ENCODE results near the gene SFMBT2.

Gene SFMBT2

GRCh38 chr10:7435674-7436073, 24.8 kb upstream of the SFMBT2 start:
- H3K27ac ChIP-seq = no peak overlapping the region
- no peak for TF ChIP-seq CTCF (IDR thresholded peaks at IDR 0.05)
- no peak for TF ChIP-seq ZFX (IDR thresholded peaks at IDR 0.05; ENCODE audit: borderline replicate concordance)

- TF ChIP-seq CTCF (IDR thresholded peaks at IDR 0.05) = no peak
- TF ChIP-seq ZFX (IDR thresholded peaks at IDR 0.05; ENCODE audit: borderline replicate concordance) = no peak
- no peak overlapping the region for H3K27ac ChIP-seq
Measured at GRCh38 chr10:7434378-7434777, 23.5 kb upstream of the SFMBT2 start.

- no peak overlapping the region for H3K27ac ChIP-seq
- TF ChIP-seq CTCF (IDR thresholded peaks at IDR 0.05) (no peak), ZFX (IDR thresholded peaks at IDR 0.05; ENCODE audit: borderline replicate concordance) (no peak)
Measured at GRCh38 chr10:7433861-7434260, 23.0 kb upstream of the SFMBT2 start.

- TF ChIP-seq ZFX (IDR thresholded peaks at IDR 0.05; ENCODE audit: borderline replicate concordance) = no peak
- no peak for TF ChIP-seq CTCF (IDR thresholded peaks at IDR 0.05)
- no peak overlapping the region for H3K27ac ChIP-seq
Measured at GRCh38 chr10:7432884-7433726, 22.3 kb upstream of the SFMBT2 start.

- TF ChIP-seq ZFX (IDR thresholded peaks at IDR 0.05; ENCODE audit: borderline replicate concordance) = no peak
- no peak for TF ChIP-seq CTCF (IDR thresholded peaks at IDR 0.05)
- H3K27ac ChIP-seq = no peak overlapping the region
Measured at GRCh38 chr10:7428673-7429350, 18.0 kb upstream of the SFMBT2 start.

GRCh38 chr10:7426349-7426748, 15.5 kb upstream of the SFMBT2 start:
- no peak overlapping the region for H3K27ac ChIP-seq
- TF ChIP-seq ZFX (IDR thresholded peaks at IDR 0.05; ENCODE audit: borderline replicate concordance) (no peak), CTCF (IDR thresholded peaks at IDR 0.05) (no peak)

- no peak overlapping the region for H3K27ac ChIP-seq
- TF ChIP-seq ZFX (IDR thresholded peaks at IDR 0.05; ENCODE audit: borderline replicate concordance) = no peak
- no peak for TF ChIP-seq CTCF (IDR thresholded peaks at IDR 0.05)
Measured at GRCh38 chr10:7425691-7426090, 14.9 kb upstream of the SFMBT2 start.
